Hepatocyte (in vitro differentiated cells): ENCODE results near the gene RABGAP1L. TPM values are rescaled to one million over a fixed set of nuclear protein-coding genes. Genes with fewer than 3 reads are reported as not detected.
A peak's percentile ranks its signal among the peaks of the same experiment; 100 is the strongest.
"Not testable (repeated sequence)": the region's sequence is repeated elsewhere in the genome, so short reads cannot be mapped to it uniquely, and the experiment has no call there.

Experiments used
- DNase-seq: peaks from one replicate; pipeline ENCODE4 v3.0.0-alpha.2; 2016; ENCODE audit warnings: low spot score
- H2AFZ ChIP-seq: fragments of 200-600 bp; sonication (generic); 2 replicates; pipeline ENCODE4 v1.6.0; 2016; ENCODE audit warnings: antibody characterized with exemption, mild to moderate bottlenecking
- H3K27ac ChIP-seq: fragments of 200-600 bp; sonication (generic); 2 replicates; pipeline ENCODE4 v1.5.1; 2016; ENCODE audit warnings: mild to moderate bottlenecking
- H3K27me3 ChIP-seq: fragments of 200-600 bp; sonication (generic); 2 replicates; pipeline ENCODE4 v1.6.1; 2016
- H3K36me3 ChIP-seq: fragments of 200-600 bp; sonication (generic); replicated peaks from 2 replicates; pipeline ENCODE4 v1.5.1; 2016; ENCODE audit warnings: low read depth; ENCODE audit not compliant: insufficient read depth
- H3K4me1 ChIP-seq: fragments of 200-600 bp; sonication (generic); 2 replicates; pipeline ENCODE4 v1.5.1; 2016; ENCODE audit warnings: mild to moderate bottlenecking, moderate library complexity; ENCODE audit not compliant: insufficient read depth
- H3K4me2 ChIP-seq: fragments of 200-600 bp; sonication (generic); 2 replicates; pipeline ENCODE4 v1.6.0; 2016
- H3K4me3 ChIP-seq: fragments of 200-600 bp; sonication (generic); 2 replicates; pipeline ENCODE4 v1.5.1; 2016; ENCODE audit warnings: mild to moderate bottlenecking
- H3K79me2 ChIP-seq: fragments of 200-600 bp; sonication (generic); 2 replicates; pipeline ENCODE4 v1.6.0; 2017; ENCODE audit warnings: mild to moderate bottlenecking
- H3K9me2 ChIP-seq: fragments of 200-600 bp; sonication (generic); replicated peaks from 2 replicates; pipeline ENCODE4 v1.6.0; 2017; ENCODE audit warnings: mild to moderate bottlenecking; ENCODE audit not compliant: insufficient read depth
- H3K9me3 ChIP-seq: fragments of 200-600 bp; sonication (generic); 2 replicates; pipeline ENCODE4 v1.5.1; 2016; ENCODE audit warnings: low read depth, mild to moderate bottlenecking
- H4K20me1 ChIP-seq: fragments of 200-600 bp; sonication (generic); 2 replicates; pipeline ENCODE4 v1.6.0; 2016; ENCODE audit warnings: mild to moderate bottlenecking; ENCODE audit not compliant: insufficient read depth, poor library complexity, severe bottlenecking
- EZH2 ChIP-seq: fragments of 200-600 bp; sonication (generic); IDR thresholded peaks from 2 replicates; pipeline ENCODE4 v1.6.1; 2016; ENCODE audit warnings: antibody characterized with exemption, mild to moderate bottlenecking, borderline replicate concordance
- EZH2phosphoT487 ChIP-seq: fragments of 200-600 bp; sonication (generic); IDR thresholded peaks from one replicate; pipeline ENCODE4 v1.6.1; 2018; ENCODE audit warnings: antibody characterized with exemption, mild to moderate bottlenecking, low read depth, moderate library complexity; ENCODE audit not compliant: unreplicated experiment, severe bottlenecking
- whole genome bisulfite sequencing: methylation state at CpG from one replicate; pipeline ENCODE4 v1.1.6; 2016; ENCODE audit warnings: low lambda C conversion rate; ENCODE audit errors: missing lambda C conversion rate; 5-methylcytosine and 5-hydroxymethylcytosine counted together
- polyA plus RNA-seq: library from polyadenylated mRNA; unstranded; fragments of >200 nt; fragmentation: Nextera tagmentation; extraction: Ambion mirVana; gene quantifications from 2 replicates; pipeline ENCODE4 v1.2.1, GENCODE V29; 2016
- total RNA-seq: library from RNA; depleted of rRNA; stranded (reverse); fragments of >200 nt; gene quantifications from 2 replicates; pipeline ENCODE4 v1.2.3, GENCODE V29; 2014
- TF ChIP-seq, protein P1 (sequence below): fragments of 200-600 bp; sonication (generic); IDR thresholded peaks from 2 replicates; pipeline ENCODE4 v1.5.1; 2016; ENCODE audit warnings: antibody characterized with exemption, mild to moderate bottlenecking; ENCODE audit not compliant: poor library complexity

Gene RABGAP1L
- total and polyA plus RNA-seq, 2 experiments from 2014 or later, result 15.0 to 41.8 TPM

DNA sequence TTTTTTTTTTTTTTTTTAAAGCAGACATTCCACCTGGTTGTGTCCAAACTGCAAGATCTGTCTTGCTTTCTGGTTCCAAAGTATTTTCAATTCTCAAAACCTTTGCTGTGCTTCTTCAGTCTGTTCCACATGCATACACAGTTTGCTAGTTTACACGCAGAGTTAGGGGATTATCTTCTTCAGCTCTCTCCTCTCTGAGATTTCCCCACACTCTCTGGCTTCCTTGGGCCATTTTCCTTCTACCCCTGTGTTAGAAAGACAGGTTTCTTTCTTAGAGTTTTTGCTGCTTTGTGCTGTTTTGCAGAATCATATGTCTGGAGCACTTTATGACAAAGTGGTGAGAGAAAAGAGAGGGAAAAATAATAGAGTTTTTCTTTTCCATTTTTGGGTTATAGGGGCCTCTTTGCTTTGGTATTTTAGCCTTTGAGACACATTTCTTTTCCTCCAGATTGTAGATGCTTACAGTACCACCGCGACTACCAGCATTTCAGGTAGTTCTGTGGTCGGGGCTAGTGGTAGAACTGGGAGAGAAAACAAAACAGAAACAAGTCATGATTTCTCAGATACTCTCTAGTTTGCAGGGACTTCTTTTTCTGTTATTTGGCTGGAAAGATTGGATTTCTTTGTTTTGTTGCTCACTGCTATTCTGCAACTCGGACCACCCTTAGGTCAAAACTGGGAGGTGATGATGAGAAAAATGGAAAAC is 66.3 kb downstream of the RABGAP1L start:
- no peak overlapping the region for H3K4me3 ChIP-seq
- DNase-seq, result no peak
- H3K36me3 ChIP-seq, result no peaks in the 10 kb centered on the region
- H3K9me2 ChIP-seq, result no peaks in the 10 kb centered on the region
- H3K79me2 ChIP-seq, result no peaks in the 10 kb centered on the region
- H3K4me2 ChIP-seq, result no peak overlapping the region
- H4K20me1 ChIP-seq, result no peaks in the 10 kb centered on the region
- H3K27ac ChIP-seq, result no peak overlapping the region
- no peaks in the 10 kb centered on the region for H3K9me3 ChIP-seq
- no peaks in the 10 kb centered on the region for H3K4me1 ChIP-seq
- no peak overlapping the region for H2AFZ ChIP-seq
- TF ChIP-seq EZH2phosphoT487 (no peak), EZH2 (no peak)
- TF ChIP-seq, protein P1, sequence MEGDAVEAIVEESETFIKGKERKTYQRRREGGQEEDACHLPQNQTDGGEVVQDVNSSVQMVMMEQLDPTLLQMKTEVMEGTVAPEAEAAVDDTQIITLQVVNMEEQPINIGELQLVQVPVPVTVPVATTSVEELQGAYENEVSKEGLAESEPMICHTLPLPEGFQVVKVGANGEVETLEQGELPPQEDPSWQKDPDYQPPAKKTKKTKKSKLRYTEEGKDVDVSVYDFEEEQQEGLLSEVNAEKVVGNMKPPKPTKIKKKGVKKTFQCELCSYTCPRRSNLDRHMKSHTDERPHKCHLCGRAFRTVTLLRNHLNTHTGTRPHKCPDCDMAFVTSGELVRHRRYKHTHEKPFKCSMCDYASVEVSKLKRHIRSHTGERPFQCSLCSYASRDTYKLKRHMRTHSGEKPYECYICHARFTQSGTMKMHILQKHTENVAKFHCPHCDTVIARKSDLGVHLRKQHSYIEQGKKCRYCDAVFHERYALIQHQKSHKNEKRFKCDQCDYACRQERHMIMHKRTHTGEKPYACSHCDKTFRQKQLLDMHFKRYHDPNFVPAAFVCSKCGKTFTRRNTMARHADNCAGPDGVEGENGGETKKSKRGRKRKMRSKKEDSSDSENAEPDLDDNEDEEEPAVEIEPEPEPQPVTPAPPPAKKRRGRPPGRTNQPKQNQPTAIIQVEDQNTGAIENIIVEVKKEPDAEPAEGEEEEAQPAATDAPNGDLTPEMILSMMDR, result no peak
- WGBS, result 88% methylated on average over 5 of the region's 5 CpGs
- no peaks in the 10 kb centered on the region for H3K27me3 ChIP-seq

DNA sequence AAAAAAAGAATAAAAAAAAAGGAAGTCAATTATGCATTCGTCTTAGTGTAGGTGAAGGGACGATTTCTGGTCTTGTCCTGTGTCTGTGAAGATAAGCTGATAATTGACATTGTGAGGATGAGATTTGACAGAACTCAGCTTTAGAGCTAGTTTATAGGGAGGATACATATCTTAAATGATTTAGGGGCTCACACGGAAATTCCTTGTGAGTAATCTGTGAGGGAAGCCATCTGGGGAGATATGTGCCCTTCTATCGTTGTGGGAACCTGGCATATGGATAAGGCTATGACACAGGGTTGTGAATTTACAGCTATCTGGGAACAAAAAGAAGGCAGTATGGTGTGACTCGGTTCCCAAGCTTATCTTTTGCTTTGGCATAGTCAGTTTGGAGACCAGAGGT is 71.1 kb downstream of the RABGAP1L start:
- Histone ChIP-seq H3K4me2 (no peak overlapping the region), H3K36me3 (no peaks in the 10 kb centered on the region), H3K79me2 (no peaks in the 10 kb centered on the region), H3K9me2 (no peaks in the 10 kb centered on the region), H2AFZ (no peak overlapping the region), H4K20me1 (no peaks in the 10 kb centered on the region), H3K4me1 (no peaks in the 10 kb centered on the region), H3K27ac (no peak overlapping the region), H3K9me3 (no peaks in the 10 kb centered on the region), H3K4me3 (no peak overlapping the region), H3K27me3 (no peaks in the 10 kb centered on the region)
- 60% methylated on average over 5 of the region's 5 CpGs for WGBS
- TF ChIP-seq EZH2phosphoT487, result no peak
- TF ChIP-seq, protein P1, result no peak
- no peak for TF ChIP-seq EZH2
- no peak for DNase-seq

DNA sequence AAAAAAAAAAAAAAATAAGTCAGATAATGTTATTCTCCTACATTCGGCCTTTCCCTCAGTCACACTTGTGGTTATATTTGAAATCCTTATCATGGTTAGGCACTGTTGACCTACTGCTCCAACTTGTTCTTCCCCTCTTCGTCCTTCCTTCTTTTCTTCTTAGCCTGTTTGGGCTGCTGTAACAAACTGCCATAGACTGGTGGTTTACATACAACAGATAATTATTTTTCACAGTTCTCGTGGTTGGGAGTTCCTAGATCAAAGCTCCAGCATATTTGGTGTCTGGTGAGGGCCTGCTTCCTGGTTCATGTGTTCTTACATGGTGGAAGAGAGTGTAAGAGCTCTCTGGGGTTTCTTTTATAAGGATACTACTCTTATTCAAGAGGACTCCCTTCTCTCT is 73.4 kb downstream of the RABGAP1L start:
- Histone ChIP-seq H3K27ac (no peak overlapping the region), H3K36me3 (no peaks in the 10 kb centered on the region), H3K9me2 (no peaks in the 10 kb centered on the region), H3K9me3 (no peaks in the 10 kb centered on the region), H3K27me3 (no peaks in the 10 kb centered on the region), H3K4me1 (no peaks in the 10 kb centered on the region), H3K79me2 (no peaks in the 10 kb centered on the region), H3K4me2 (no peak overlapping the region), H4K20me1 (no peaks in the 10 kb centered on the region), H2AFZ (no peak overlapping the region), H3K4me3 (no peak overlapping the region)
- WGBS, result 85% methylated on average over 3 of the region's 3 CpGs
- no peak for DNase-seq
- TF ChIP-seq, protein P1, result no peak
- no peak for TF ChIP-seq EZH2
- no peak for TF ChIP-seq EZH2phosphoT487

DNA sequence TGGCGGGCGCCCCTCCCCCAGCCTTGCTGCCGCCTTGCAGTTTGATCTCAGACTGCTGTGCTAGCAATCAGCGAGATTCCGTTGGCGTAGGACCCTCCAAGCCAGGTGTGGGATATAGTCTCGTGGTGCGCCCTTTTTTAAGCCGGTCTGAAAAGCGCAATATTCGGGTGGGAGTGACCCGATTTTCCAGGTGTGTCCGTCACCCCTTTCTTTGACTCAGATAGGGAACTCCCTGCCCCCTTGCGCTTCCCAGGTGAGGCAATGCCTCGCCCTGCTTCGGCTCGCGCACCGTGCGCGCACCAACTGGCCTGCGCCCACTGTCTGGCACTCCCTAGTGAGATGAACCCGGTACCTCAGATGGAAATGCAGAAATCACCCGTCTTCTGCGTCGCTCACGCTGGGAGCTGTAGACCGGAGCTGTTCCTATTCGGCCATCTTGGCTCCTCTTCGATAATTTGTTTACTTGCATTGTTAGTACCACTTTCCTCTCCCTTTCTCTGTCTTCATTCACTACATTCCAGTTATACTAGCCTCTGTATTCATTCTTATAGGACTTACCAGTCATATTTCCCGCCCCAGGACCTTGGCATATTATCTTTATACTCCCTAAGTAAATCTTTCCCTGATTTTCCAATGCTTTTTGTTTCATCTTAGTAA is 79.7 kb downstream of the RABGAP1L start:
- not testable (repeated sequence) for H3K27me3 ChIP-seq, H4K20me1 ChIP-seq
- peak overlapping the region; percentile 29 for H2AFZ ChIP-seq

More for the DNA sequence above, 79.7 kb downstream of the RABGAP1L start:
- peak overlapping the region; percentile 37 for H3K4me2 ChIP-seq
- 78% methylated on average over 30 of the region's 31 CpGs for WGBS
- H3K4me3 ChIP-seq, DNase-seq, H3K9me3 ChIP-seq, H3K4me1 ChIP-seq, H3K9me2 ChIP-seq, H3K79me2 ChIP-seq, H3K36me3 ChIP-seq: not testable (repeated sequence)
- peak overlapping the region; percentile 35 for H3K27ac ChIP-seq
